Upper lobe of left lung (tissue), 6 donors: ENCODE measurements around the gene TRIM60. TPM values are rescaled to one million over a fixed set of nuclear protein-coding genes. Genes with fewer than 3 reads are reported as not detected.

Experiments
- ATAC-seq, 2 donors: fragments of 200-7000 bp; cut with Tn5 transposase; one replicate each; pipeline ENCODE4 v1.9.1; 2022; ENCODE audit warnings: mild to moderate bottlenecking in 2 of 2, moderate library complexity in 2 of 2; ENCODE audit not compliant: low FRiP score in 2 of 2
- DNase-seq, 2 donors: peaks; one replicate each; pipeline ENCODE4 v3.0.0-alpha.2; 2019 to 2020
- H3K27ac ChIP-seq, 4 donors: fragments of 200-600 bp; sonication (generic); one replicate each; pipeline ENCODE4 v1.5.1; 2016 to 2019
- H3K27me3 ChIP-seq, 4 donors: fragments of 200-600 bp; sonication (generic); one replicate each; pipeline ENCODE4 v1.5.1; 2017 to 2019
- H3K36me3 ChIP-seq, 4 donors: fragments of 200-600 bp; sonication (generic); one replicate each; pipeline ENCODE4 v1.5.1; 2016 to 2019
- H3K4me1 ChIP-seq, 4 donors: fragments of 200-600 bp; sonication (generic); one replicate each; pipeline ENCODE4 v1.5.1; 2018 to 2019
- H3K4me3 ChIP-seq, 4 donors: fragments of 200-600 bp; sonication (generic); one replicate each; pipeline ENCODE4 v1.5.1; 2017 to 2019; ENCODE audit warnings: mild to moderate bottlenecking in 2 of 4, moderate library complexity in 1 of 4
- H3K9me3 ChIP-seq, 4 donors: fragments of 200-600 bp; sonication (generic); one replicate each; pipeline ENCODE4 v1.5.1; 2018 to 2019
- CTCF ChIP-seq, 6 experiments: fragments of 450-650 bp in 4 of 6; fragments of 200-600 bp in 2 of 6; sonication (generic) in 2 of 6; IDR thresholded peaks; one replicate each; pipeline ENCODE4 v1.5.1; 2016 to 2019; ENCODE audit warnings: antibody characterized with exemption in 6 of 6
- EP300 ChIP-seq, 4 donors: sonication (generic); formaldehyde crosslinking; IDR thresholded peaks; one replicate each; pipeline ENCODE4 v1.5.1; 2017; ENCODE audit warnings: antibody characterized with exemption in 4 of 4, control low read depth in 2 of 4
- POLR2A ChIP-seq, 4 donors: fragments of 450-650 bp; IDR thresholded peaks; one replicate each; pipeline ENCODE4 v1.5.1; 2016 to 2017; ENCODE audit warnings: antibody characterized with exemption in 4 of 4, mild to moderate bottlenecking in 2 of 4
- POLR2AphosphoS5 ChIP-seq, 2 donors: sonication (generic); formaldehyde crosslinking; IDR thresholded peaks; one replicate each; pipeline ENCODE4 v1.5.1; 2017; ENCODE audit warnings: antibody characterized with exemption in 2 of 2
- WGBS, 2 donors: methylation state at CpG; one replicate each; pipeline ENCODE4 v1.1.5; 2017 to 2018; 5-methylcytosine and 5-hydroxymethylcytosine counted together
- total RNA-seq, 6 donors: library from RNA; depleted of rRNA in 4 of 6; stranded (reverse); fragments of >200 nt in 4 of 6; gene quantifications; one replicate each; pipeline versions ENCODE4 v1.1.0 to v1.2.1, GENCODE V29; 2016 to 2021
- donor health status: DM: no; HTN: no; CAD: no; lungs with moderate emphysema.
- donor health status: DM: no; HTN: yes; CAD: no; lungs with severe emphysema.

Gene TRIM60
- total RNA-seq, 6 donors from 2014 or later = not detected

DNA sequence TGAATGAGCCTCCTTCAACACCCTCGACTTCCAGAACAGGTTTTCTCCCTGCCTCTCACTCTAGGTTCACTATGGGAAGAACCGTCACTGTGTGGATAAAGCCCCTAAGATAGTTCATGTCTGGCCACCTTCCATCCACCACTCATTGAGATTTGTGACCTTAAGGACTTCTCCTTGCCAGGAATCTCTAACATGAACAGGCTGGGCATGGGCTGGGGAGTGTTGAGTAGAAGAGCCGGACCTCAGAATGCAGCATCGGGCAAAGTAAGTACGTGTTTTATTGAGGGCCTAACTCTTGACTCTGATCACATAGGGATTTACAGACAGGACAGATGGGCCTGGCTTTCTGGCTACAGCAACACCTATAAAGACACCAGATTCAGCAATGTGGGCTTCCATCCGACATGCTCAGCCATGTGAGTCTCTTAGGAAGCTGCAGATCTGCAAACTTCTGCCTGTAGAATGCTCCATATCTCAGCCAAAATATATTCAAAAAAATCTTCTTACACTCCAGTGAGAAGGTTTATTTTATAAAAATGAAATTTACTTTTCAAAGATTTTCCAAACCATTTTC, 26.4 kb upstream of the TRIM60 start:
- Histone ChIP-seq H3K9me3 (no peaks in the 10 kb centered on the region), H3K4me3 (no peak overlapping the region), H3K36me3 (no peaks in the 10 kb centered on the region), H3K27me3 (no peaks in the 10 kb centered on the region), H3K27ac (no peak overlapping the region), H3K4me1 (no peaks in the 10 kb centered on the region)
- ATAC-seq (no peak), DNase-seq (no peak)
- TF ChIP-seq POLR2AphosphoS5 (IDR thresholded peaks at IDR 0.05) = no peak
- TF ChIP-seq CTCF (IDR thresholded peaks at IDR 0.05) = no peak
- no peak for TF ChIP-seq POLR2A (IDR thresholded peaks at IDR 0.05)
- TF ChIP-seq EP300 (IDR thresholded peaks at IDR 0.05) = no peak
- WGBS, 2 donors = 63 to 81% methylated on average over 6 of the region's 6 CpGs

DNA sequence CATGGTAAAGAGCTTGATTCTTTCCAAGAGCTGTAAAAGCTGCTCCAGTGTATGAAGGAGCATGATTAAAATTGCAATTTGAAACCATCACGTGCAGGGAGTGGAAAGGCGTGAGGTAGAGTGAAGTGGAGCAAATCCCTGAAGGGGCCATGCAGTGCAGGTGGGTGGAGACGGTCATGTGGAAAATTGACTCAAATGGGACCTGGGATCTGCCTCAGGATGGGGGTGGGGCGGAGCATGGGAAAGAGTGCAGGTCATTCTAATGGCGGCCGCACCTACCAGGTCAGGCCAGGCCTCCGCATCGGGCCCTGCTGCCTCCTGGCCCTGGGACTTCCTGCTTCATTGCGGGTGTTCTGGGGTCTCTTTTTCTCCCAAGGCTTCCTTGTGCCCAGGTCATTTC, 25.3 kb upstream of the TRIM60 start:
- H3K4me3 ChIP-seq = no peak overlapping the region
- no peaks in the 10 kb centered on the region for H3K4me1 ChIP-seq
- WGBS, 2 donors = 68 to 89% methylated on average over 9 of the region's 9 CpGs
- no peak for TF ChIP-seq EP300 (IDR thresholded peaks at IDR 0.05)
- TF ChIP-seq POLR2AphosphoS5 (IDR thresholded peaks at IDR 0.05) = no peak
- no peak for TF ChIP-seq POLR2A (IDR thresholded peaks at IDR 0.05)
- no peak for TF ChIP-seq CTCF (IDR thresholded peaks at IDR 0.05)
- no peaks in the 10 kb centered on the region for H3K27me3 ChIP-seq
- ATAC-seq (no peak), DNase-seq (no peak)
- H3K9me3 ChIP-seq = no peaks in the 10 kb centered on the region
- H3K36me3 ChIP-seq = no peaks in the 10 kb centered on the region
- H3K27ac ChIP-seq = no peak overlapping the region

DNA sequence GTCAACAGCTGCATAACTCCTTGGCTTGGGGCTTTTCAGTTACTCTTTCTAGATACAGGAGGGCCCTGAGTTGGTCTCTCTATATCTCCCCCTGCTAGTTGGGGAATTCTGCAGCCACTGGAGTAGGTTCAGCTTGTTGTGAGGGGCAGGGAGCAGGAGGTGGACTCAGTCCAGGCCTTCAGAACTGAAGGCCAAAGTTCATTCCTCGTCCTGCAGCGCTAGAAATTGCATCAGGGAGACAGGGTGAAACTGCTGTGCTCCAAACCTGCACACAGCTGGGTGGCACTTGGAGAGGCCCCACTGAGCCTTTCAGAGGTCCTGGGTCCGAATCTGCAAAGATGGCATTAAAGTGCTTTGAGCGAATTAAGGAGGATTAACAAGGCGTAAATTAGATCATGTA, 24.9 kb upstream of the TRIM60 start:
- no peaks in the 10 kb centered on the region for H3K27me3 ChIP-seq
- no peak for DNase-seq
- WGBS, 2 donors = 69 to 78% methylated on average over 5 of the region's 5 CpGs
- H3K4me1 ChIP-seq = no peaks in the 10 kb centered on the region
- no peak overlapping the region for H3K4me3 ChIP-seq
- H3K36me3 ChIP-seq = no peaks in the 10 kb centered on the region
- TF ChIP-seq POLR2AphosphoS5 (IDR thresholded peaks at IDR 0.05) (no peak), CTCF (IDR thresholded peaks at IDR 0.05) (no peak), EP300 (IDR thresholded peaks at IDR 0.05) (no peak), POLR2A (IDR thresholded peaks at IDR 0.05) (no peak)
- no peak for ATAC-seq
- H3K27ac ChIP-seq = no peak overlapping the region
- no peaks in the 10 kb centered on the region for H3K9me3 ChIP-seq

DNA sequence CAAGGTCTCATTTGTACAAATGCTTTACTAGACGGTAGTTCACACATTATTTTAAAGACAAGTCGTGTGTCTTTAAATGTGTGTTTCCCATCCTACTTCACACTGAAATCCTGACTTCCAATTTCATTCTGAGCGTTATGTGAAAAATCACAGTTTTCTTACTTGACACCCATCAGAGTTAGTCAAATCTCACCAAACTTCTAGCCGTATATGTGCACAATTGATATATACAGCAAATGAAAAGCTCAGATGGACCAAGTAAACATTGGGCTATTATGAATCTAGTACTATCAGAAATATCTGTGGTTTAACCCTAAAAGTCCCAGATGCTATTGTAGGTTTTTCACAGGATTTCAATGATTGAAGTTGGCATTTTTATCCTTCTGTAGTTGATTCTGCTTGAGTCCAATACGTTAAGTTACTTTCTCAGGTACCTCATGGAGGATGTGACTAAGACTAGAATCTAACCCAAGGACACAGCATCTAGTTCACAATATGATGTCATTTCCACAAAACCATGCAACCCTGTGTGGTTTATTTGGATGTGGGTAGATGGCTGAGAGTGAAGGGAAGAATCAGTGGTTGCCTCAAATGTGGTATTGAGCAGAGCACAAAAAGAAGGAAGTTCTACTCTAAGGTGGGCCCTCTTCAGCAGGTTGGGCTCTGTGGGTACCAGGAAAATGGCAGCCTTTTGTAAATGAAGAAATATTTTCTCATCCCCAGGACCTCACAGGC, 22.1 kb upstream of the TRIM60 start:
- no peaks in the 10 kb centered on the region for H3K36me3 ChIP-seq
- ATAC-seq (no peak), DNase-seq (no peak)
- no peak overlapping the region for H3K4me3 ChIP-seq
- 80 to 82% methylated on average over 5 of the region's 5 CpGs for WGBS, 2 donors
- TF ChIP-seq EP300 (IDR thresholded peaks at IDR 0.05) = no peak
- no peak for TF ChIP-seq POLR2AphosphoS5 (IDR thresholded peaks at IDR 0.05)
- TF ChIP-seq POLR2A (IDR thresholded peaks at IDR 0.05) = no peak
- no peak for TF ChIP-seq CTCF (IDR thresholded peaks at IDR 0.05)
- no peaks in the 10 kb centered on the region for H3K27me3 ChIP-seq
- no peaks in the 10 kb centered on the region for H3K4me1 ChIP-seq
- H3K9me3 ChIP-seq = no peaks in the 10 kb centered on the region
- H3K27ac ChIP-seq = no peak overlapping the region

- 86 to 100% methylated on average over 2 of the region's 2 CpGs for WGBS, 2 donors
- Histone ChIP-seq H3K9me3 (no peaks in the 10 kb centered on the region), H3K36me3 (no peaks in the 10 kb centered on the region), H3K4me1 (no peaks in the 10 kb centered on the region), H3K27ac (no peak overlapping the region), H3K4me3 (no peak overlapping the region), H3K27me3 (no peaks in the 10 kb centered on the region)
- TF ChIP-seq POLR2A (IDR thresholded peaks at IDR 0.05) = no peak
- no peak for TF ChIP-seq EP300 (IDR thresholded peaks at IDR 0.05)
- TF ChIP-seq CTCF (IDR thresholded peaks at IDR 0.05) = no peak
- no peak for TF ChIP-seq POLR2AphosphoS5 (IDR thresholded peaks at IDR 0.05)
- DNase-seq = no peak
- ATAC-seq = no peak
These were observed 21.3 kb upstream of the TRIM60 start for GRCh38 chr4:165010487-165010886.
